ENCODE measurements around the gene PRKCA.
"Not testable (repeated sequence)": the region's sequence is repeated elsewhere in the genome, so short reads cannot be mapped to it uniquely, and the experiment has no call there.

Gene PRKCA

GRCh38 chr17:66612993-66613392, 310.6 kb downstream of the PRKCA start:
- TF ChIP-seq CTCF (IDR thresholded peaks at IDR 0.05; ENCODE audit: low read depth, low read length), result no peak
- DNase-seq (ENCODE audit: extremely low read depth, low read depth), result no peak

GRCh38 chr17:66614469-66614868, 312.1 kb downstream of the PRKCA start:
- no peak for TF ChIP-seq CTCF (IDR thresholded peaks at IDR 0.05; ENCODE audit: low read depth, low read length)
- DNase-seq (ENCODE audit: extremely low read depth, low read depth), result no peak

GRCh38 chr17:66619206-66619605, 316.8 kb downstream of the PRKCA start:
- TF ChIP-seq CTCF (IDR thresholded peaks at IDR 0.05; ENCODE audit: low read depth, low read length), result no peak
- DNase-seq (ENCODE audit: extremely low read depth, low read depth), result no peak

- no peak for DNase-seq (ENCODE audit: extremely low read depth, low read depth)
Observed at GRCh38 chr17:66620528-66620927, 318.1 kb downstream of the PRKCA start.

GRCh38 chr17:66624630-66625029, 322.2 kb downstream of the PRKCA start:
- not testable (repeated sequence) for DNase-seq (ENCODE audit: extremely low read depth, low read depth)

More at GRCh38 chr17:66620528-66620927, 318.1 kb downstream of the PRKCA start:
- TF ChIP-seq CTCF (IDR thresholded peaks at IDR 0.05; ENCODE audit: low read depth, low read length), result no peak

- TF ChIP-seq CTCF (IDR thresholded peaks at IDR 0.05; ENCODE audit: low read depth, low read length), result peak; percentile 30
- no peak for DNase-seq (ENCODE audit: extremely low read depth, low read depth)
Observed at GRCh38 chr17:66625311-66625767, 322.9 kb downstream of the PRKCA start.

- no peak for TF ChIP-seq CTCF (IDR thresholded peaks at IDR 0.05; ENCODE audit: low read depth, low read length)
- DNase-seq (ENCODE audit: extremely low read depth, low read depth), result peak; percentile 34
Observed at GRCh38 chr17:66627985-66628384, 325.6 kb downstream of the PRKCA start.

GRCh38 chr17:66629762-66630161, 327.3 kb downstream of the PRKCA start:
- no peak for DNase-seq (ENCODE audit: extremely low read depth, low read depth)
- no peak for TF ChIP-seq CTCF (IDR thresholded peaks at IDR 0.05; ENCODE audit: low read depth, low read length)

Data from AG09319 (cell line).